ENCODE results near the gene CSRNP3.

Gene CSRNP3

DNA sequence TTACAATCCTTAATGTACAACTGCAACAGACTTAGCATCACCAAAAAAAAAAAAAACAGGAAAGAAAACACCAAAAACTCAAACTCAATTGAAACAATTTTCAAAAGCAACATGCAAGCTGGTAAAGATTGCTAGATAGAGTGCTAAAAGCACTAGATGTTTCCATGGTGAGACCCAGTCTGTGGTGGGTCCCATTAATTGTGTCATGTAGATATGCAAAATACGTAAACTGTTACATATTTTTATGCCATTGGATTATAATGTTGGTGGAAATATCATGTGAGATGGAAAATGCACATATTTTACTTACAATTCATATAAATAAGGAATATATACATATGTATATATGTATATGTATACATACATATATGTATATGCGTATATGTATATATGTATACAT, 30.5 kb downstream of the CSRNP3 start:
- TF ChIP-seq CREB1 (IDR thresholded peaks at IDR 0.05; ENCODE audit: low read depth) (no peak), EGR1 (IDR thresholded peaks at IDR 0.05) (no peak), TAF1 (IDR thresholded peaks at IDR 0.05; ENCODE audit: low read depth) (no peak), USF1 (IDR thresholded peaks at IDR 0.05) (no peak)

DNA sequence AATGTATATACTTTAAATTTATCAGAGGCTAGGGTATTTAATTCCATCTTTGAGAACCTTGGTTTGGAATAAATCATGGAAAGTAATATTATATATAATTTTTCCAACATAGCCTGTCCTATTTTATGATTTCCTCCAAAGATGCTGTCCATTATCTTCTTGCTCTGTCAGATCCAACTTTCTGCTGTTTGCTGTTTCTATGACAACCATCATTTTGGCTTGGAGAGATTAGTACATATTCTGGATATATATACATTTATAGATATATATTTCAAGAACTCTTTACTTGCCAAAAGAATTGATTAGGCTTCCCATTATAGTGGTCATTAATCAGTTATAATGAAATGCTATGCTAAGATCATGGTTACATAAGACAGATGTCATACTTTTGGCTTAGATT, 31.3 kb downstream of the CSRNP3 start:
- TF ChIP-seq FOXM1 (IDR thresholded peaks at IDR 0.05; ENCODE audit: borderline replicate concordance, low read depth) (no peak), TAF1 (IDR thresholded peaks at IDR 0.05; ENCODE audit: low read depth) (no peak), TEAD4 (IDR thresholded peaks at IDR 0.05) (no peak), TCF12 (IDR thresholded peaks at IDR 0.05; ENCODE audit: low read depth) (no peak), MAX (IDR thresholded peaks at IDR 0.05) (no peak)

DNA sequence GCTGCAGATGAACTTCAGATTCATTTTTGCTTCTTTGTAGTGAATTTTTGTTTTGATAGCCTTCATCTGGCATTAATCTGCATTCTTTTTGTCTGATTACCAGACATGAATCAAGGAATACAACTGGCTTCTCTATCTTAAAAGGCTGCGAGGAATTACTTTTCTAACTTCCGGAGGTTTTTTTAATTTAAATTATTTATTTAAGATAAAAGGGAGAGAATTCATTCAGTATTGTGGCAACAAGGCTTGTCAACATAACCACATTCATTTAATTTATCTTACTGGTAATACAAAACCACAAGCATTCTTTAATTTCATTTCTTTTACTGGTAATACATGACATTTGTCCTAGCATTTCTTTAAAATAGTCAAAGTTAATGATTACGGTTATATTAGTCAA, 36.0 kb downstream of the CSRNP3 start:
- TF ChIP-seq USF1 (IDR thresholded peaks at IDR 0.05) (no peak), EP300 (IDR thresholded peaks at IDR 0.05; ENCODE audit: borderline replicate concordance) (no peak), TAF1 (IDR thresholded peaks at IDR 0.05; ENCODE audit: low read depth) (no peak), EGR1 (IDR thresholded peaks at IDR 0.05) (no peak), FOXM1 (IDR thresholded peaks at IDR 0.05; ENCODE audit: borderline replicate concordance, low read depth) (no peak), TCF12 (IDR thresholded peaks at IDR 0.05; ENCODE audit: low read depth) (no peak), ZBTB7A (IDR thresholded peaks at IDR 0.05; ENCODE audit: low read depth) (no peak), CREB1 (IDR thresholded peaks at IDR 0.05; ENCODE audit: low read depth) (no peak), CEBPB (IDR thresholded peaks at IDR 0.05) (no peak), NFIC (IDR thresholded peaks at IDR 0.05) (no peak), TEAD4 (IDR thresholded peaks at IDR 0.05) (no peak), RAD21 (IDR thresholded peaks at IDR 0.05; ENCODE audit: low read depth) (no peak), MAX (IDR thresholded peaks at IDR 0.05) (no peak)
- TF ChIP-seq, protein P1, sequence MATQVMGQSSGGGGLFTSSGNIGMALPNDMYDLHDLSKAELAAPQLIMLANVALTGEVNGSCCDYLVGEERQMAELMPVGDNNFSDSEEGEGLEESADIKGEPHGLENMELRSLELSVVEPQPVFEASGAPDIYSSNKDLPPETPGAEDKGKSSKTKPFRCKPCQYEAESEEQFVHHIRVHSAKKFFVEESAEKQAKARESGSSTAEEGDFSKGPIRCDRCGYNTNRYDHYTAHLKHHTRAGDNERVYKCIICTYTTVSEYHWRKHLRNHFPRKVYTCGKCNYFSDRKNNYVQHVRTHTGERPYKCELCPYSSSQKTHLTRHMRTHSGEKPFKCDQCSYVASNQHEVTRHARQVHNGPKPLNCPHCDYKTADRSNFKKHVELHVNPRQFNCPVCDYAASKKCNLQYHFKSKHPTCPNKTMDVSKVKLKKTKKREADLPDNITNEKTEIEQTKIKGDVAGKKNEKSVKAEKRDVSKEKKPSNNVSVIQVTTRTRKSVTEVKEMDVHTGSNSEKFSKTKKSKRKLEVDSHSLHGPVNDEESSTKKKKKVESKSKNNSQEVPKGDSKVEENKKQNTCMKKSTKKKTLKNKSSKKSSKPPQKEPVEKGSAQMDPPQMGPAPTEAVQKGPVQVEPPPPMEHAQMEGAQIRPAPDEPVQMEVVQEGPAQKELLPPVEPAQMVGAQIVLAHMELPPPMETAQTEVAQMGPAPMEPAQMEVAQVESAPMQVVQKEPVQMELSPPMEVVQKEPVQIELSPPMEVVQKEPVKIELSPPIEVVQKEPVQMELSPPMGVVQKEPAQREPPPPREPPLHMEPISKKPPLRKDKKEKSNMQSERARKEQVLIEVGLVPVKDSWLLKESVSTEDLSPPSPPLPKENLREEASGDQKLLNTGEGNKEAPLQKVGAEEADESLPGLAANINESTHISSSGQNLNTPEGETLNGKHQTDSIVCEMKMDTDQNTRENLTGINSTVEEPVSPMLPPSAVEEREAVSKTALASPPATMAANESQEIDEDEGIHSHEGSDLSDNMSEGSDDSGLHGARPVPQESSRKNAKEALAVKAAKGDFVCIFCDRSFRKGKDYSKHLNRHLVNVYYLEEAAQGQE (IDR thresholded peaks at IDR 0.05; ENCODE audit: low read depth), result no peak

DNA sequence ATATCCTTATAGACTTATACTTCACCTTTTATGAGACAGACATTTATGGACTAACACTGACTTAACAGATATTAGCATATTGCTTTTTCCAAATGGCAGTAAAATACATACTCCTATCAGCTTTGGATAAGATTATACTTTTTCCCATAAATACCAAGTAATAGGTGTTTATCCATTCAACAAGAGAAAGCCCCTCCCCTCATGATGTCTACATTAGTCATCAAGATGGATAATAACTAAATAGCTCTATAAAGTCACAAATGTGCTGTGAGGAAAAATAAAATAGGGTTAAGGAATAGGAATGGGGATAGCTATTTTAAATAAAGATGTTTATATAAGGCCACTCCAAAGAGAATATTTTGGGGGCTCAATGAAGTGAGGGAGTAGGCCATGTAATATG, 39.4 kb downstream of the CSRNP3 start:
- TF ChIP-seq EGR1 (IDR thresholded peaks at IDR 0.05) (no peak), EP300 (IDR thresholded peaks at IDR 0.05; ENCODE audit: borderline replicate concordance) (no peak), USF1 (IDR thresholded peaks at IDR 0.05) (no peak), TAF1 (IDR thresholded peaks at IDR 0.05; ENCODE audit: low read depth) (no peak), RAD21 (IDR thresholded peaks at IDR 0.05; ENCODE audit: low read depth) (no peak), NFIC (IDR thresholded peaks at IDR 0.05) (no peak), CREB1 (IDR thresholded peaks at IDR 0.05; ENCODE audit: low read depth) (no peak), TCF12 (IDR thresholded peaks at IDR 0.05; ENCODE audit: low read depth) (no peak), ZBTB7A (IDR thresholded peaks at IDR 0.05; ENCODE audit: low read depth) (no peak), YY1 (IDR thresholded peaks at IDR 0.05; ENCODE audit: low read depth) (no peak), CEBPB (IDR thresholded peaks at IDR 0.05) (no peak)
- TF ChIP-seq, protein P1 (IDR thresholded peaks at IDR 0.05; ENCODE audit: low read depth), result no peak

DNA sequence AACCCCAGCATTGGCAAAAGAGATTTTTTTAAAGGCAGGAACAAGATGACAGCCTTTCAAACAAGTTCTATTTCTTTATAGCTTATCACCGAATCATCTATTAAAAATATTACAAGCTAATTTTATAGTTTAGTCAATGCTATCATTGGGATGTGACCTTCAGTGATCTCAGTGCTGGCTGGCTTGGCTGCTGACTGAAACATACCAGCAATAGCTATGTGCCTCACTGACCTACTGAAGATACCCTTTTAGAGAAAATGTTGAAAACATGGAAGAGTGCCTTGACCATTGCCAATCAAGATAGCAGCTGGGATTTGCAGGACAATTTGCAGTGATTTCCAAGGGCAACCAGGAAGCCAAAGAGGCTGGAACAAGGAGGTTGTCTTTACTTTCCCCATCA, 44.0 kb downstream of the CSRNP3 start:
- TF ChIP-seq FOXM1 (IDR thresholded peaks at IDR 0.05; ENCODE audit: borderline replicate concordance, low read depth) (no peak), MAX (IDR thresholded peaks at IDR 0.05) (no peak), CEBPB (IDR thresholded peaks at IDR 0.05) (no peak), TEAD4 (IDR thresholded peaks at IDR 0.05) (no peak), EGR1 (IDR thresholded peaks at IDR 0.05) (no peak), EP300 (IDR thresholded peaks at IDR 0.05; ENCODE audit: borderline replicate concordance) (no peak), CREB1 (IDR thresholded peaks at IDR 0.05; ENCODE audit: low read depth) (no peak), RAD21 (IDR thresholded peaks at IDR 0.05; ENCODE audit: low read depth) (no peak), TAF1 (IDR thresholded peaks at IDR 0.05; ENCODE audit: low read depth) (no peak), USF1 (IDR thresholded peaks at IDR 0.05) (no peak)
- TF ChIP-seq, protein P1 (IDR thresholded peaks at IDR 0.05; ENCODE audit: low read depth), result no peak
